GM19351 (cell line): Measurements from ENCODE around the gene C3orf52.
"Not testable (repeated sequence)": the region's sequence is repeated elsewhere in the genome, so short reads cannot be mapped to it uniquely, and the experiment has no call there.

Experiments
- ATAC-seq: cut with Tn5 transposase; IDR thresholded peaks from one replicate; pipeline ENCODE4 v1.9.1; 2021; ENCODE audit warnings: mild to moderate bottlenecking, moderate library complexity; ENCODE audit not compliant: unreplicated experiment

The C3orf52 gene, protein sequence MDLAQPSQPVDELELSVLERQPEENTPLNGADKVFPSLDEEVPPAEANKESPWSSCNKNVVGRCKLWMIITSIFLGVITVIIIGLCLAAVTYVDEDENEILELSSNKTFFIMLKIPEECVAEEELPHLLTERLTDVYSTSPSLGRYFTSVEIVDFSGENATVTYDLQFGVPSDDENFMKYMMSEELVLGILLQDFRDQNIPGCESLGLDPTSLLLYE

DNA sequence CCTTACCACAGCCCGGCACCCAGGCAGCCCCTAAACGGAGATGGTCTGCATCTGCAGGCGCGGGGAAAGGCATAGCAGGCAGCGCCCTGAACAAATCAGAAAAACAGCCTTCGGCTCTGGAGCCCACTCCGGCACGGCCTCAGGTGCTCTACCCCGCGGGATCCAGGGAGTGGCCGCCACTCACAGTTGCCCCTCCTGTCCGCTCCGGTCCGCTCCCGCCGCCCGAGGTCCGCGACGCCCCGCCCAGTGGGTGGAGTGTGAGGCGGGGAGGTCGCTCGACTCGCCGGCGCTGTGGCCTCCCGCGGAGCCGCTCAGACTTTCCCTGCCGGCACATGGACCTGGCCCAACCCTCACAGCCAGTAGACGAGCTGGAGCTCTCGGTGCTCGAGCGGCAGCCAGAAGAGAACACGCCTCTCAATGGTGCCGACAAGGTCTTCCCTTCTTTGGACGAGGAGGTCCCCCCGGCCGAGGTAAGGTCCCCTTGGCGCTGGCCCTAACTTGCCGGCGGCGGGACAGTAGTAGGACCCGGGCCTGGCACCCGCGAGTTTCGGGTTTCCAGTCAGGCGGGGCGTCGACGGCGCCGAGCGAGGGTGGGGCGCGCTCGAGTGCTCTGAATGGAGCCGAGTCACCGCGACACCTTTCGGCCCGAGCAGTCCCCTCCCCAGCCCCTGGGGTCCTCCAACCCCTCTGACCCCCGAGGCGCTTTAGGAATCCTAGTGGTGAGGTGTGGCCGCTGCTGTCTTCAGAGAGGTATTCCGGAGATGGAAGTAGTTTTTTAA, at the start of gene C3orf52:
TSS of gene C3orf52 (plus strand) at position 314 of the 779 bp plus-strand sequence. CDS start at position 333, 19 bp downstream.
- peak; percentile 92 for ATAC-seq

DNA sequence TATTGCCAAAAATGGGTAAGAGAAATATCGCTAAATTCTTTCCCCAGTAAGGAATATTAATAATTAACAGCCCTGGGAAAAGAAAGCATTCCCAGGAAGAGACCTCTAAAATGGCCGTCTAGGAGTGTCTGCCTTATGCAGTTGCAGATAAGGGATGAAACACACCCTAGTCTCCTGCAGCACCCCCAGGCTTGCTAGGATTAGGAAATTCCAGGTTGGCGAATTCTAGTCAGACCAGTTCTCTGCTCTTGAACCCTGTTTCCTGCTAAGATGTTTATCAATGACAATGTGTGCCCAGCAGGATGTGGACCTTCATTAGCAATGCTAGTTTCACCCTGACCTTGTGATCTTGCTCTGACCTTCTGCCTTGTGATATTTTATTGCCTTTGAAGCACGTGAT, 49.0 kb upstream of the C3orf52 start:
- ATAC-seq, result not testable (repeated sequence)

DNA sequence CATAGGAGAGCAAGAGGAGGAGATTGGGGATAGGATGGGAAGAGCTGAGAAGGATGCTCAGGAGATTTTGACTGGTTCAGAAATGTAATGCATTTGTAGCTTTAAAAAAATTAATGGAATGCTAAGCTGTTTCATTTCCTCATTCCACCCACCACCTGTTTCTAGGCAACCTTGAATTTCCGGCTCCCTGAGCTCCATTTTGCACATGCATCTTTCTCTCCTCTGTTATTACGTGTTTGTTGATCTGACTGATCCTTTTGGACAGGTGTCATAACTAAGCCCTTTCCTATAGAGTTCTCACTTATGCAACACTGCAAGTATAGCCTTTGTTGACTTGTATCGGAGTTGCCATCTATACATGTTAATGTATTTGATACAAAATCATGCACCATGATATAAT, 47.3 kb upstream of the C3orf52 start:
- ATAC-seq, result peak; percentile 56

DNA sequence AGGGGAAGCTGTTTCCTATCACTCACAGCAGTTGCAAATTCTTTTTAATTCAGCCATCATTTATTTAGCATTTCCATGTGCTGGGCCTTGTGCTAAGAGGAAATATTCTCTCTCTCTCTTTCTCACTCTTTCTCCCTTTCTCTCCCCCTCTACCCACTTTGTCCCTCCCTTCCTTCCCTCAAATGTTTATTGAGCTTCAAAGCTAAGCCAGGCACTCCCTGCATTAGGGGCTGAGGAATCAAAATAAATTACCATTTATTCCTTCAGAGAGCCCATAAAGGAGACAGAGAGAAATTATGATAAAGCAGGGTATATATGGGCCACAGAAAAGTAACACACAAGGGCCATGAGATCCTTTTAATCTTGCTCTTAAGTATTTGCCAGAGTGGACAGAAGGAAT, 44.9 kb upstream of the C3orf52 start:
- no peak for ATAC-seq

DNA sequence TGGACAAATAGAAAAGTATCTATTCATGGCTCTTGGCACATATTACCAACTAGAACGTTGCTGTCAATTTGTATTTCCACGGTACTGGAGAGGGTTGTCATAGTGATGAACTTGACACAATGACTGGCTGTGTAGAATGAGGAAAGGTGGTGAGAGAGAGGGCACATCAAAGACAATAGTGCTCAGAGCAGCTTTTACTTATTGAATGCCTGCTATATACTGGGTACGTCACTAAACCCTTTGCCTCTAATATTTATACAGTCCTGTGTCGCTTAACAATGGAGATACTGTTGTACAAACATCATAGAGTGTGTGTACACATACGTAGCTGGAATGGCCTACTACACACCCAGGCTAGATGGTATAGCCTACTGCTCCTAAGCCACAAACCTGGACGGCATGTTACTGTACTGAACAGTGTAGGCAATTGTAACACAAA, 43.3 kb upstream of the C3orf52 start:
- no peak for ATAC-seq

DNA sequence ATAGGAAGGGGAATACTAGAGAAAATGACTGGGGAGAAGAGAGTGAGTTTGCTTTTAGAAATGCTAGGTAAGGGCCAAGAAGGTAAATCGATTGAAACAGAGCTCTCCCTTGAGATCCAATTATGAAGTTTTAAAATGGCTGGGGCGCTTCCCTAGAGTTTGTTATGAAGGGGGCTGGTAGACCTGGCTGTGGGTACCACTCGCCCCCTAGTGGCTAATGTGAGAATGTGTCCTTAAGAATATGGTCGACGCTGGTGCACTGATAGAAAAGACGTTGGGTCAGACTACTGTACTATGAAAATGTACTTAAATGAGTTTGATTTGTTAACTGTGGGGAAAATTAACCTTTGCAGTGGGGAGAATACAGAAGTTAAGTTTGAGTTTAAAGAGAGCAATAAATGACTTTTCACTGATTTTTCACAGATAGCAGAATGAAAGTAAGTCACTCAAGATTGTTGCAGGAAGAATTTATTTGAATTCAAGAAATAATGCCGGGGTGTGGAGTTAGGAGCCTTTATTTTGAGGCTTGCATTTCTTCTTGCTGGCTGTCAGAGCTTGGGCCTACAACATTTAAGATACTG, 42.5 kb upstream of the C3orf52 start:
- peak; percentile 96 for ATAC-seq

DNA sequence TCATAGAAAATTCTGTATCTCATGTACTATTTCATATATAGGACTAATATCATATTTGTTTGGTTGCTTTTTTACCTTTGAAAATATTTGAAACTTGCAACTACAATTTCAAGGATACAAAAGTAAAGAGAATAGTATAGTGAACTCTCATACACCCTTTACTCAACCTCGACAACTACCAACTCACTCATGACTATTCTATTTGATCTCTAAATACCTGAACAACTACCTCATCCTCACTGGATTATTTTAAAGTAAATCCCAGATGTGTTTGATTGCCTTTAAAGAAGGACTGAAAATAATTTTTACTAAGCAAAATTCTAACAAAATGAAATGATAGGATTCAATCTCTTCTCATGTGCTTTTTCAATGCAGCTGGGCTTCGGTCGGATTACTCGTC, 39.6 kb upstream of the C3orf52 start:
- no peak for ATAC-seq

DNA sequence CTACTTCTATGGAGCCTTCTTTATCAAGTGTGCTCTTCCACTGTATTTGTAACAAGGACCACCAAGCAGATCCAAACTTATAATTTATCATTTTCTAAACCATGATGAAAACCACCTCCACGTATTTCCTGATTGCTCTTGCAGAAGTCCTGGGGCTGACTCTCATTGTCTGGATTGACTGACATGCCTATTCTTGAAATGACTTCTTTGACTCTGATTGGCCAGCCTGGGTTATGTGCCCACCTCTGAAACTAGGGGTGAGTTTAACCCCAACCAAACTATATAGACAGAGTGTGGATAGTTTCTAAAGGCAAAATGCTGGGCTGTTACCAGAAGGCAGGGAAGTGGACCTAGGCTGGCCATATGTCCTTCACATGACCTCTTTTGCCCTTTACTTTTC, 38.9 kb upstream of the C3orf52 start:
- no peak for ATAC-seq

DNA sequence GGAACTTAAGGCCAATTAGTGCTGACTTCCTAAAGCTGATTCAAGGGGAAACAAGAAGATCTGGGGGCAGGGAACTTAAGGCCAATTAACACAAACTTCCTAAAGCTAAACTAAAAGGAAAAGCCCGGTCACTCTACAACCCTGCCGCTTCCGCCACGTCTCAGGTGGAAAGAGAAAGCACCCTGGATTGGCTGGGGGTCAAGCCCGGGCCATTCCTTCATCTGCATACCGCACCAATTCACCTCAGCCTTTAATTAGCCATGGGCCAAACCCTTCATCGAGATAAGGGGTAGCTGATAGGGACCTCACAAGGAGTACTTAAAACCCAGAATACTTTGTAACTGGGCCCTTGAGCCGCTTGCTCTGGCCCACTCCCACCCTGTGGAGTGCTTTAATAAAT, 37.3 kb upstream of the C3orf52 start:
- ATAC-seq, result no peak

DNA sequence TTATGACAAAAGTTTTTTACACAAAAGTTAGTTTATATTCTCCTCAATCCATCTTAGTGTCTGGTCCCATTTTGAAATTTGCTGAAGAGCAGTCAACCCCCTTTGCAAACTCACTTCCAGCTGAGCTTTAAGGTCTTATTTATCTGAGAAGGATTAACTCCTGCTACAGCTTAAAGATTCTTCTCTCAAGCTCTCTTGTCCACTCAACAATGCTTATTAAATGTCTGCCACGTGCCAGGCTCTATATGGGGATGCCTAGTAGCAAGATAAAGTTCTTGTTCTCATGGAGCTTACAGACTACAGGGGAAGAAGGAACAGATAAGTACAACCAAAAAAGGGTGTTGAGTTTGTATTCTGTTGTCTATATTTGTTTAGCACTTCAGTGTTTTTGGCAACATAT, 33.0 kb upstream of the C3orf52 start:
- no peak for ATAC-seq

DNA sequence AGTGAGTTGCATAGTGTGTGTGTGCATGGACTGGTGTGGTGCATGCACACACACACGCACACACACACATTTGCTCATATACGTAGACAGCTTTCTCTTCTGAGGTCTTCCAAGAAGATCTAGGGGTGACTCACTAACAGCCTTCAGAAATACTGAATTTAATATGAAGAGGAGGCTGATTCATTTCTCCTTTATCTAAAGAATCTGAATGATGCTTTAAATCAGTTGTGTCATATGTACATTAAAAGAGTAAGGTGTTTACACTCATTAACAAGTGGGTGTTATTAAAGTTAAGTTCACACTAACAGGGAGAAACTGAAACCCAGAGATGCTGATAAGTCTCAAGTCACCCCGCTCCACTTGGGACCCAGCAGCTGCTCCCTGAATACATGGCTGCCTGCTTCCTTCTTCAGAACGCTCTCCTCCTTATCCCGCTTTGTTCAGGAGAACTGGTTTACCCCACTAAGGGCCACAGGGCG, 29.7 kb upstream of the C3orf52 start:
- no peak for ATAC-seq

DNA sequence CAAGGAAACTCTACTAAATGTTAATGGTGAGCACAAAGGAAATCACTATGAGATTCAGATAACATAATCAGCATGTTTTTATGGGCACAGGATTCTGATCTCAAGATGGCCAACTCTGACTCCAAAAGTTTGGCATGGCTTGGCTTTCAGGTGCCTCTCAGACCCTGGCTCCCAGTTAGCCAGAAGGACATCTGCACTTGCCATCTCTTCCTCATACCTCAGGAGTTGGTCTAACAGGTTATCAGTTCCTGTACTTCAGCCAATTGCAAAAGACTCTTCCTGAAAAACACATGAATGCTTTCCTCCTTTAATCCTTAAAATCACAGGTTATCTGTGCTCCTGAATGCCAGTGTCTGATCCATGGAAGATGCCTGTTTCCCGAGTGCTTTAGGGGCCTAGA, 26.7 kb upstream of the C3orf52 start:
- ATAC-seq, result no peak

DNA sequence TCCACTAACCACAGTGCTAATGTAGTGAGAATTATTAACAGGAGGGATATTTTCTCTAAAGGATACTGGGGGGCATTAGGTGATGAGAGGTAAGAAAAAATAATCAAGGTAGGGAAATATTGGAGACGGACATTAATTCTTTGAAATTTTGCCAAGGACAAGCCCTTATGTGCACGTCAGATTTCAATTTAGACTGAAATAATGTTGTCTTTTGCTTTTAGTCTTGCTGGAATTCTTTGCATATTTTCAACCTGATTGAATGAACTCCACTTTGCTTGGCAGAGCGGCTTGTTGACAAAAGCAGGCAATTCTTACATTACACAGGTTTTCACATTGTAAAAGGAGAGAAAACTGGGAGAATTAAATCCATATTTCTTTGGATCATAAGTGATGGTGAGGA, 25.0 kb upstream of the C3orf52 start:
- no peak for ATAC-seq

DNA sequence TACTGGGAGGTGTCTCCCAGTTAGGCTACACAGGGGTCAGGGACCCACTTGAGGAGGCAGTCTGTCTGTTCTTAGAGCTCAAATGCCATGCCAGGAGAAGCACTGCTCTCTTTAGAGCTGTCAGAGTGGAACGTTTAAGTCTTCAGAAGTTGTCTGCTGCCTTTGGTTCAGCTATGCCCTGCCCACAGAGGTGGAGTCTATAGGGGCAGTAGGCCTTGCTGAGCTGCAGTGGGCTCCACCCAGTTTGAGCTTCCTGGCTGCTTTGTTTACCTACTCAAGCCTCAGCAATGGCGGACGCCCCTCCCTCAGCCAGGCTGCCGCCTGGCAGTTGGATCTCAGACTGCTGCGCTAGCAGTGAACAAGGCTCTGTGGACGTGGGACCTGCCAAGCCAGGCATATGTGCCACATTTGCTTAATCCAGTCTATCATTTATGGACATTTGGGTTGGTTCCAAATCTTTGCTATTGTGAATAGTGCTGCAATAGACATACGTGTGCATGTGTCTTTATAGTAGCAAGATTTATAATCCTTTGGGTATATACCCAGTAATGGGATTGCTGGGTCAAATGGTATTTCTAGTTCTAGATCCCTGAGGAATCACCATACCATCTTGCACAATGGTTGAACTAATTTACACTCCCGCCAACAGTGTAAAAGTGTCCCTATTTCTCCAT, 13.7 kb upstream of the C3orf52 start:
- ATAC-seq, result not testable (repeated sequence)

DNA sequence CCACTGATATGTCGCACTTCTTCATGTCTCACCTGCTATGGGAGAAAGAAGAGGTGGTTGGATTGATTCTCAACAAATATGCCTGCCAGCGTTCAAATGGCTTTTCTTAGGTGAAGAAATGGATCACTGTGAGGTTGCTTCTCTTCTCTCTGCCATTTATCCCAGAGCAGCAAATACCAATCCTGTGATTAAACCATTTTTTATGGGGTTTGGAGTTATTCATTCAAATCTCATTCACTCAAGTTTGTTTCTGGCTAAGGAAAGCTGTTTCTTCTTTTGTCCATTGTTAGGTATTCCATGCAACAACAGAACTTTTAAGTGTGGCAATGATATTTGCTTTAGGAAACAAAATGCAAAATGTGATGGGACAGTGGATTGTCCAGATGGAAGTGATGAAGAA, 12.2 kb upstream of the C3orf52 start:
- no peak for ATAC-seq

DNA sequence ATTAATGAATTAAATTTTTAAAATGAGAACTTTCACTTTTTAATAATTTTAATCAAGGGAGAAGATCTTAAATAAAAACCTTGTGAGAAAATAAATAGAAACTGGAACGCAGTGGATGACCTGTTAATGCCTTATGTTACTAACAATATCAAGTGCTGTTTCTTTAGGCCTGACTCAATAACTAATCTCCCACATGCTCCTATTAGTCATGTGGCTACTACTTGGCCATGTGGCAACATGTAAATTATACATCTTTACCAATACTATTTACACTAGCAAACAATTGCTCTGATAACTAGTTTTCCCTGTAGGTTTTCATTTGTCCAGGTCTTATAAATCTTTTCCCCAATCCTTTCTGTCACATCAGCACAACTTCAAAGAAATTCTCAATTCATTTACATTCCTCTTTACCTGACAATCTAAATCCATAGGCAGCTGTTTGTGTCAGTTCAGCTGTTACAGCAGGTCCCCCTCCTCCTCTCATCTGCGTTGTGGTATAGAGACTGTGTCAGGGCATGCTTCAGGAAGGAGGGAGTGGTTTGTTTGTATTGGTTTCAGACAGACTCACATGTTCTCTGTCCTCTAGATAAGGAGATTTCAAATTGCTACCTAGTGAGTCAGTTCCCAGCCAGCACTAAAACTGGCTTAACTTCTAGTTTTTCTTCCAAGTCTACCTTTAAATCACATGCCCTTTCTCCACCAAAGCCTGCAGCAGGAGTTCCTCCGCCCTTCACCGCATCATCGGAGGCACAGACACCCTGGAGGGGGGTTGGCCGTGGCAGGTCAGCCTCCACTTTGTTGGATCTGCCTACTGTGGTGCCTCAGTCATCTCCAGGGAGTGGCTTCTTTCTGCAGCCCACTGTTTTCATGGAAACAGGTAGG, 11.3 kb upstream of the C3orf52 start:
- peak; percentile 95 for ATAC-seq

DNA sequence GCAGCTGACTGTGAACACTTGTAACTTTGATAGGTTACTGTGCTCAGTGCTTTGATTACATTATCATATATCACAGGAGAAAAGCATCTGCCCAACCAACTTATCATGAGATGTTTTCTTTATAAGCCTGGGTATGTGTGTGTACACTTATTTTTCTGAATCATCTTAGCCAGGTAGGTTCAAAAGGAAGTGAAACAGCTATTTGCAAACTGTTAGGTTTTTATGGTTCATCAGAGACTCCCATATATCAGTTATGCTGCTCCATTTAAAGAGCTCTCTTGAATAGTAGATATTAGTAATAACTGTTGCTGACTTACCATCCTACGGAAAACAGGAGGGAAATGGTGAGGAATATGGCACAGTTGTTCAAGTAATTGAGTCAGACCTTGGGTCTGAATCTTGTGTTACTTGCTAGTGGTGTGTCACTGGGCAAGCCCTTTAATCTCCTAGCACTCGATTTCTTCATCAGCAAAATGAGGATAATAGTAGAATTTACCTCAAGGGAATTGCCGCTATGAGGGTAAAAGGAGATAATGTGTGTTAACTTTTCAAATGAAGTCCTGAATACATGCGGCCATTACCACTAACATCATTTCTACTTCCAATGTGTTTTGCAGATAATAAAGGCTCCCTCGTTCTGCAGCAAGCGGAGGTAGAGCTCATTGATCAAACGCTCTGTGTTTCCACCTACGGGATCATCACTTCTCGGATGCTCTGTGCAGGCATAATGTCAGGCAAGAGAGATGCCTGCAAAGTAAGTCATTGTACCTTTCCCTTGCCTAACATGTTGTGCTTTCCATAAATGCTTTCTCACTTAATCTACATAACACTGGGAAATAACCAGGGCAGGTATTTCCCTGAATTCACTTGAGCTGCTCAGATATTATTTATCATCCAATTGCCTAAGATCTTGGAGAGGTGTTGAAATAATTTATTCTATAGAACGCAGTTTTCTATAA, 7.8 kb upstream of the C3orf52 start:
- no peak for ATAC-seq

DNA sequence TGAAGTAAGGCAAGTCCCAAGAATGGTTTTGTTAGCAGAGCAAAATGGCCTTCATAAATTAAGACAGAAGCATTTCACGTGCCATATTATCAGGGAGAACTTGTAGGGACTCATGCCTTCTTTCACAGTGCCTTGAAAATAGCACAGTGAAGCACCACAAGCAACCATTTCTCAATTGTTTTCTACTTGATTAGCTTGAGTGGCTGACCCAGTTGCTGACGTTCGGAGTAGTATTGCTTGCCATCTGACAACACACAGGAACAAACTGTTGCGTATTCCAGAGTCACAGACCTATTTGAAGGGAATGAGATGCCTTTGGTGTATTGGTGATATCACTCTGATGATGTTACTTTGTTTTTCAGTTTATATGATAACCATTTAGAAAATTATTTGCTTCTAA, 3.0 kb upstream of the C3orf52 start:
- ATAC-seq, result no peak

DNA sequence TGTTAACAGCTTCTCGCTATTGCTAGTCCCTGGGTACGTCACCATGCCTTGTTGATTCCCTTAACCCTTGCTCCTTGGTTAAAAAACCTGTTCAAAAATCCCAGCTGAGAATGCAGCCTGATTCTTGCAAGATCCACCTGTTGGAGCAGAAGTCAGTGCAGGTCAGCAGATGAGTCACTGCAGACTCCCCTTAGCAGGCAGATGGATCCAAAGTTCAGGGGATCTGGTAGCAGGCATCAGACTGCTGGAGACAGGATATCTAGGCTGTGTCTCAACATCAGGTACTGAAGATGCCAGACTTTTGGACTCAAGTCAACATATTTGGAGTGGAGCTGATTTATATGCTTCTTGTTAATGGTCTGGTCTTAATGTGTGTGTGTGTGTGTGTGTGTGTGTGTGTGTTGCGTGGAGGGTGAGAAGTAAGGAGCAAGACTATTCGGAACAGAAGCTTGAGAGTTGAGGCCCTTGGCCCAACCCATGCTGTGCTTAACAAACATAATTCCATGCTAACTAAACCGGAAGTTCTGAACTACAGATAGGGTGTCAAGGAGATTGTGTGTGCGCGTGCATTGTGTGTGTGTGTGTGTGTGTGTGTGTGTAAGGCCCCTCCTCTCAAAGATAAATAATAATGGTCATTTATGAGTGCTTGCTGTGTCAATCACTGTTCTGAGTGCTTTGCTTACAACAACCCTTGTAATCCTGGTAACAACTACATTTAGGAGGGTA, 1.0 kb upstream of the C3orf52 start:
- ATAC-seq, result no peak
